GM12801 (cell line): Measurements from ENCODE around the gene FAM136A.

ENCODE experiments used
- CTCF ChIP-seq: IDR thresholded peaks from one replicate; pipeline ENCODE4 v1.5.1; 2011; ENCODE audit warnings: control low read depth; ENCODE audit not compliant: insufficient read length; ENCODE audit errors: extremely low read depth

The FAM136A gene

DNA sequence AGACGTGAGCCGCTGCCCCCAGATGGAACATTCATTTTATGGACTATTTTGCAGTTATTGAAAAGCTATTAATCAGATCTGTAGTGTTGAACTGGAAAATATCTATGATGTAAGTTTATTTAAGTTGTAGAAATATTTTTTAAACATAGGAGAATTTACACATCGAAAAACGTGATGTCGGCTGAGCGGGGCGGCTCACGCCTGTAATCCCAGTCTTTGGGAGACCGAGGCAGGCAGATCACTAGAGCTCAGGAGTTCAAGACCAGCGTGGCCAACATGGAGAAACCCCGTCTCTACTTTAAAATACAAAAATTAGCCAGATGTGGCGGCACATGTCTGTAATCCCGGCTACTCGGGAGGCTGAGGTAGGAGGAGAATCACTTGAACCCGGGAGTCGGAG, 51.4 kb downstream of the FAM136A start:
- TF ChIP-seq CTCF, result no peak

GRCh38 chr2:70248181-70248847, 53.6 kb downstream of the FAM136A start, which contains the start of gene TIA1:
Gene TIA1, minus strand, starts transcription at chr2:70248628. Its CDS starts 198 bp downstream, at chr2:70248430.
- no peak for TF ChIP-seq CTCF

- no peak for TF ChIP-seq CTCF
Measured at GRCh38 chr2:70247364-70248180, 54.3 kb downstream of the FAM136A start.
